ENCODE measurements around the gene ZBTB21.

DNA sequence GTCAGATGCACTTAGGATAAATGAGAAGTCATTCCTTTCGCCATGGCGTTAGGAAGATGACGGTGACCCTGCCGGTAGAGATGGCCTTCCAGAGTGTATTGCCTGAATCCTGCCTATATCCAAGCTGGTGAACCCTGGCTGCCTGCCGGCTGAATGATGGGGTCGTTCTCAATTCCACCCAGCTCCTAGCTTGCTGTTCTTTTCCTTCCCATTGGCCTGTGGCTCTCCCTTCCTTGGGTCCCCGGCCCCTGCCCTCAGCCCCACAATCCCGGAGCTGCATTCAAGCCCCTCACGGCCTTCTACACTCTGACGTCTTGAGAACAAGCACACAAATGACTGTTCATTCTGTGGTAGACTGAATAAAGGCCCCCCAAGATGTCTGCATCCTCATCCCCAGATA, 28.2 kb upstream of the ZBTB21 start:
- no peak for TF ChIP-seq POLR2AphosphoS5 (IDR thresholded peaks at IDR 0.05)
- TF ChIP-seq, protein P1, sequence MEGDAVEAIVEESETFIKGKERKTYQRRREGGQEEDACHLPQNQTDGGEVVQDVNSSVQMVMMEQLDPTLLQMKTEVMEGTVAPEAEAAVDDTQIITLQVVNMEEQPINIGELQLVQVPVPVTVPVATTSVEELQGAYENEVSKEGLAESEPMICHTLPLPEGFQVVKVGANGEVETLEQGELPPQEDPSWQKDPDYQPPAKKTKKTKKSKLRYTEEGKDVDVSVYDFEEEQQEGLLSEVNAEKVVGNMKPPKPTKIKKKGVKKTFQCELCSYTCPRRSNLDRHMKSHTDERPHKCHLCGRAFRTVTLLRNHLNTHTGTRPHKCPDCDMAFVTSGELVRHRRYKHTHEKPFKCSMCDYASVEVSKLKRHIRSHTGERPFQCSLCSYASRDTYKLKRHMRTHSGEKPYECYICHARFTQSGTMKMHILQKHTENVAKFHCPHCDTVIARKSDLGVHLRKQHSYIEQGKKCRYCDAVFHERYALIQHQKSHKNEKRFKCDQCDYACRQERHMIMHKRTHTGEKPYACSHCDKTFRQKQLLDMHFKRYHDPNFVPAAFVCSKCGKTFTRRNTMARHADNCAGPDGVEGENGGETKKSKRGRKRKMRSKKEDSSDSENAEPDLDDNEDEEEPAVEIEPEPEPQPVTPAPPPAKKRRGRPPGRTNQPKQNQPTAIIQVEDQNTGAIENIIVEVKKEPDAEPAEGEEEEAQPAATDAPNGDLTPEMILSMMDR (IDR thresholded peaks at IDR 0.05) = no peak
- no peak for TF ChIP-seq EP300 (IDR thresholded peaks at IDR 0.05; ENCODE audit: low read depth)

Measured in transverse colon (tissue), 4 donors.